Activated naive CD8-positive, alpha-beta T cell treated with anti-CD3 and anti-CD28 coated beads, Interleukin-2, amount 50 U/mL, for 24 hours (primary cell): ENCODE results near the gene TIGIT.

Experiments
- ATAC-seq: fragments of 150-1000 bp; cut with Tn5 transposase; one replicate; pipeline ENCODE4 v1.10.0; 2021
- DNase-seq: peaks from one replicate; pipeline ENCODE4 v3.0.0; 2021
- H3K27ac Mint-ChIP-seq: one replicate; pipeline ENCODE4 v1.8.0; 2021; ENCODE audit warnings: mild to moderate bottlenecking, mixed read lengths
- H3K27me3 Mint-ChIP-seq: one replicate; pipeline ENCODE4 v1.8.0; 2021; ENCODE audit warnings: mixed read lengths
- H3K36me3 Mint-ChIP-seq: one replicate; pipeline ENCODE4 v1.8.0; 2021; ENCODE audit warnings: low read depth, mixed read lengths
- H3K4me1 Mint-ChIP-seq: one replicate; pipeline ENCODE4 v1.8.0; 2021; ENCODE audit warnings: mixed read lengths
- H3K4me3 Mint-ChIP-seq: one replicate; pipeline ENCODE4 v1.8.0; 2021; ENCODE audit warnings: mild to moderate bottlenecking, moderate library complexity, mixed read lengths
- H3K9me3 Mint-ChIP-seq: one replicate; pipeline ENCODE4 v1.8.0; 2021; ENCODE audit warnings: mixed read lengths

TIGIT gene

DNA sequence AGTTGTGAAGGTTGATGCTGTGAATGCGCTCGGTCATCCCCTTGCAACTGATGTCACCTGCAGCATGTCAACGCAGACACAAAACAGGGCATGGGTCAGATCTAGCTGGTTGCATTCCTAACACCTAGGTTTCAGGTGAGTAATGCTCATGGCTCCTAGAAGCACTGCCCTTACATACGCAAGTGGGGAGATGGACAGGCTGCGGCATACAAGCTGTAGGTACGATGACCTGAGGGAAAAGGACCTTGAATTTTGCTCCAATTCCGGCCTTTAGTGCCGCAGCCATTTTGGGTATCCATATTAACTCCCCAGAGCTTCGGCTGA is 58.0 kb downstream of the TIGIT start:
- H3K4me1 Mint-ChIP-seq = no peaks in the 10 kb centered on the region
- peaks cover 9% of the 10 kb centered on the region for H3K36me3 Mint-ChIP-seq
- no peaks in the 10 kb centered on the region for H3K9me3 Mint-ChIP-seq
- DNase-seq = no peak
- H3K27me3 Mint-ChIP-seq = no peaks in the 10 kb centered on the region
- no peak overlapping the region for H3K4me3 Mint-ChIP-seq
- ATAC-seq = no peak
- H3K27ac Mint-ChIP-seq = no peak overlapping the region

- H3K36me3 Mint-ChIP-seq = peaks cover 7% of the 10 kb centered on the region
- peaks cover 4% of the 10 kb centered on the region for H3K4me1 Mint-ChIP-seq
Observed at GRCh38 chr3:114355653-114356052, 61.8 kb downstream of the TIGIT start.

DNA sequence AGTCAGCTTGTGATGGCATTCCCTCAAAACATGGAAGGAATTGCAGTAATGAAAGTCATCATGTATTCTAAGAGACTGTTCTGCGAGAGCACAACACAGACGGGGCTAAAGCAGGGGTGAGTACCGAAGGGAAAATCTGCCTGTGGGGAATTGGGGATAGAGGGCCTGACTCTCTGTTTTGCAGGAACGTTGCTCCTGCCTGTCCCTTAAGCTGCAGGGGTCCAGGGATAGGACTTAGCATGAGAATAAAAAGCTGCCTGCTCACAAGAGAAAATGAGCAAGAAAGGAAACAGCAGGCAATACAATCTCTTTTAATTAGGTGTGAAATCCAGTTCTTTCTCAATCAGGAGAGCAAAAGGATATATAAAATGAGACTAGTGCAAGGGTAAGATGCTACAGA is 62.2 kb downstream of the TIGIT start:
- H3K4me3 Mint-ChIP-seq = no peak overlapping the region
- DNase-seq (no peak), ATAC-seq (no peak)
- H3K36me3 Mint-ChIP-seq = peaks cover 5% of the 10 kb centered on the region
- no peak overlapping the region for H3K27ac Mint-ChIP-seq
- peaks cover 5% of the 10 kb centered on the region for H3K4me1 Mint-ChIP-seq
- no peaks in the 10 kb centered on the region for H3K9me3 Mint-ChIP-seq
- no peaks in the 10 kb centered on the region for H3K27me3 Mint-ChIP-seq

More at GRCh38 chr3:114355653-114356052, 61.8 kb downstream of the TIGIT start:
- ATAC-seq = no peak
- Mint-ChIP-seq H3K4me3 (no peak overlapping the region), H3K9me3 (no peaks in the 10 kb centered on the region), H3K27ac (no peak overlapping the region), H3K27me3 (no peaks in the 10 kb centered on the region)
- DNase-seq = no peak

- Mint-ChIP-seq H3K27me3 (no peaks in the 10 kb centered on the region), H3K4me1 (peaks cover 10% of the 10 kb centered on the region), H3K27ac (no peak overlapping the region), H3K9me3 (no peaks in the 10 kb centered on the region), H3K4me3 (no peak overlapping the region), H3K36me3 (peaks cover 1% of the 10 kb centered on the region)
- DNase-seq (no peak), ATAC-seq (peak; percentile 61)
Observed at GRCh38 chr3:114356525-114356924, 62.7 kb downstream of the TIGIT start.
